GM18511 (cell line): Measurements from ENCODE around the gene IRX3.
"Not testable (repeated sequence)": the region's sequence is repeated elsewhere in the genome, so short reads cannot be mapped to it uniquely, and the experiment has no call there.

ENCODE experiments used
- ATAC-seq: cut with Tn5 transposase; IDR thresholded peaks from one replicate; pipeline ENCODE4 v1.9.1; 2021; ENCODE audit warnings: mild to moderate bottlenecking, moderate library complexity; ENCODE audit not compliant: unreplicated experiment

IRX3 gene

GRCh38 chr16:54280751-54281150, 5.8 kb downstream of the IRX3 start:
- no peak for ATAC-seq

GRCh38 chr16:54277845-54278703, 8.5 kb downstream of the IRX3 start:
- ATAC-seq = no peak

- ATAC-seq = no peak
Observed at GRCh38 chr16:54275956-54276355, 10.6 kb downstream of the IRX3 start.

GRCh38 chr16:54273566-54273965, 13.0 kb downstream of the IRX3 start:
- ATAC-seq = no peak

GRCh38 chr16:54270711-54271110, 15.9 kb downstream of the IRX3 start:
- no peak for ATAC-seq

- no peak for ATAC-seq
Observed at GRCh38 chr16:54269461-54269860, 17.1 kb downstream of the IRX3 start.

GRCh38 chr16:54268766-54269165, 17.8 kb downstream of the IRX3 start:
- no peak for ATAC-seq

- ATAC-seq = no peak
Observed at GRCh38 chr16:54268340-54268739, 18.2 kb downstream of the IRX3 start.

GRCh38 chr16:54266363-54266955, 20.1 kb downstream of the IRX3 start:
- no peak for ATAC-seq

- no peak for ATAC-seq
Observed at GRCh38 chr16:54265575-54266107, 20.9 kb downstream of the IRX3 start.

GRCh38 chr16:54253118-54253517, 33.5 kb downstream of the IRX3 start:
- no peak for ATAC-seq

GRCh38 chr16:54248863-54249710, 37.5 kb downstream of the IRX3 start:
- no peak for ATAC-seq

- ATAC-seq = not testable (repeated sequence)
Observed at GRCh38 chr16:54247705-54248104, 38.9 kb downstream of the IRX3 start.

- ATAC-seq = no peak
Observed at GRCh38 chr16:54246454-54246821, 40.1 kb downstream of the IRX3 start.

- ATAC-seq = no peak
Observed at GRCh38 chr16:54245788-54246453, 40.7 kb downstream of the IRX3 start.

- no peak for ATAC-seq
Observed at GRCh38 chr16:54244061-54244886, 42.3 kb downstream of the IRX3 start.

- no peak for ATAC-seq
Observed at GRCh38 chr16:54243202-54243601, 43.4 kb downstream of the IRX3 start.

GRCh38 chr16:54242199-54242598, 44.4 kb downstream of the IRX3 start:
- ATAC-seq = no peak

GRCh38 chr16:54241525-54241924, 45.1 kb downstream of the IRX3 start:
- no peak for ATAC-seq
